Natural killer cell treated with Interleukin-12 subunit alpha and Interleukin-12 subunit beta and Interleukin-15 and Interleukin-18, amount 100 ng/mL, for 72 hours (primary cell): Measurements from ENCODE around the gene LAMA3. TPM values are rescaled to one million over a fixed set of nuclear protein-coding genes. Genes with fewer than 3 reads are reported as not detected.
"Not testable (repeated sequence)": the region's sequence is repeated elsewhere in the genome, so short reads cannot be mapped to it uniquely, and the experiment has no call there.

Experiments
- ATAC-seq, 2 donors: fragments of 150-1000 bp; cut with Tn5 transposase in 1 of 2; sonication (Bioruptor Pico), chemical (Tn5 transposase) in 1 of 2; 2 replicates each; pipeline ENCODE4 v1.10.0; 2021
- DNase-seq: peaks from one replicate; pipeline ENCODE4 v3.0.0; 2022; ENCODE audit warnings: low spot score
- H3K27ac Mint-ChIP-seq, 2 donors: 1 replicate in 1 of 2; 2 replicates in 1 of 2; pipeline ENCODE4 v1.8.0; 2022; ENCODE audit warnings: mixed read lengths in 2 of 2, mild to moderate bottlenecking in 1 of 2, moderate library complexity in 1 of 2
- H3K27me3 Mint-ChIP-seq, 2 donors: 1 replicate in 1 of 2; 2 replicates in 1 of 2; pipeline ENCODE4 v1.8.0; 2022; ENCODE audit warnings: mixed read lengths in 2 of 2
- H3K36me3 Mint-ChIP-seq: one replicate; pipeline ENCODE4 v1.8.0; 2022; ENCODE audit warnings: mixed read lengths
- H3K4me1 Mint-ChIP-seq, 2 donors: 1 replicate in 1 of 2; 2 replicates in 1 of 2; pipeline ENCODE4 v1.8.0; 2022; ENCODE audit warnings: low read depth in 2 of 2, mixed read lengths in 2 of 2, mild to moderate bottlenecking in 1 of 2
- H3K4me3 Mint-ChIP-seq: one replicate; pipeline ENCODE4 v1.8.0; 2022; ENCODE audit warnings: mixed read lengths
- H3K9me3 Mint-ChIP-seq: 2 replicates; pipeline ENCODE4 v1.8.0; 2022; ENCODE audit warnings: mixed read lengths
- total RNA-seq, 2 donors: library from RNA; stranded (reverse); gene quantifications; one replicate each; pipeline ENCODE4 v1.2.3, GENCODE V29; 2022

The LAMA3 gene
- total RNA-seq, 2 donors from 2014 or later, result 0.10 to 0.11 TPM

DNA sequence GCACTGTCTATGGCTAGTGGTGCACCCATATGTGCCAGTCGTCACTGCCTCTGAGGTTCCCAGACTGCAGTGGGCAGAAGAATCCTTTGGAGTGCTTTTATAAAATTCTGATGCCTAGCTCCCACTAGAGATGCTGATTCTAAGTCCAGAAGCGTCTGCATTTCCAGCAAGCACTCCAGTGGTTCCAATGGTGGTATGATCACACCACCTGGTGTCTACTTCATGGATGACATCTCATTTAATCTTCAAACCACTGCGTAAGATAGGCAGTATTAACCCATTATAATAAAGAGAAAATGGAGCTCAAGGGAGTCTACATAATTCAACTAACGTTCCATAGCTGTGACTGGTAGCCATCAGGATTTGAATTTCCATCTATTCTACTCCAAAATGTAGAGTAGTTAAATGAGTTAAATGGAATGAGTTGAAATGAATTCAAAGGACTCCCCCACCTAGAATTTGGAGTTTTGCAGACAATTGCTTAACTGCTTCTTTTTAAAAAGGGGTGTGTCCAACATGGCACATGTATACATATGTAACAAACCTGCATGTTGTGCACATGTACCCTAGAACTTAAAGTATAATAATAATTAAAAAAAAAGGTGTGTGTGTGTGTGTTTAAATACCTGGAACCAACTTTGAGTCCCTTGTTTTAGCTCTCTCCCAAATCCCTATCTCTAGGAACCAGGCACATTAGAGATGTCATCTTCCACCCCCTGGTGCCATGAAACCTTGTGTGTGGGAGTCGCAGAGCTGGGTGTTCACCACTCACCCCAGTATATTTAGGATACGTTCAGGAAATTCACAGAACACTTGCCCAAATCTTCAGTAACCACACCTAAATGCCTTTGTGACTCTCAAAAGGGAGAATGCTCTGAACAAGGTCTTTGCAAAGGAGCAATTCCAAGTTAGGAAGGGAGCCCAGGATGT lies 14.1 kb downstream of the LAMA3 start:
- DNase-seq, result no peak
- H3K27me3 Mint-ChIP-seq, result peaks cover 19 to 33% of the 10 kb centered on the region in 2 donors
- H3K9me3 Mint-ChIP-seq, result no peaks in the 10 kb centered on the region

GRCh38 chr18:23703987-23704384 lies 14.7 kb downstream of the LAMA3 start:
- H3K4me3 Mint-ChIP-seq, result no peak overlapping the region
- DNase-seq (no peak), ATAC-seq (no peak)
- no peak overlapping the region for H3K27ac Mint-ChIP-seq
- H3K9me3 Mint-ChIP-seq, result no peaks in the 10 kb centered on the region
- H3K36me3 Mint-ChIP-seq, result no peaks in the 10 kb centered on the region
- no peaks in the 10 kb centered on the region for H3K4me1 Mint-ChIP-seq
- peaks cover 19 to 26% of the 10 kb centered on the region in 2 donors for H3K27me3 Mint-ChIP-seq

More for the DNA sequence above, 14.1 kb downstream of the LAMA3 start:
- no peak overlapping the region for H3K27ac Mint-ChIP-seq
- H3K4me1 Mint-ChIP-seq, result no peaks in the 10 kb centered on the region
- peak in 1 of 2 donors; percentile 20 for ATAC-seq
- H3K36me3 Mint-ChIP-seq, result no peaks in the 10 kb centered on the region
- H3K4me3 Mint-ChIP-seq, result no peak overlapping the region

- H3K4me1 Mint-ChIP-seq, result no peaks in the 10 kb centered on the region
- no peaks in the 10 kb centered on the region for H3K9me3 Mint-ChIP-seq
- ATAC-seq (no peak), DNase-seq (no peak)
- H3K27me3 Mint-ChIP-seq, result peaks cover 21 to 24% of the 10 kb centered on the region in 2 donors
- H3K27ac Mint-ChIP-seq, result no peak overlapping the region
- H3K4me3 Mint-ChIP-seq, result no peak overlapping the region
- H3K36me3 Mint-ChIP-seq, result no peaks in the 10 kb centered on the region
These were observed 15.6 kb downstream of the LAMA3 start for GRCh38 chr18:23704806-23705205.

DNA sequence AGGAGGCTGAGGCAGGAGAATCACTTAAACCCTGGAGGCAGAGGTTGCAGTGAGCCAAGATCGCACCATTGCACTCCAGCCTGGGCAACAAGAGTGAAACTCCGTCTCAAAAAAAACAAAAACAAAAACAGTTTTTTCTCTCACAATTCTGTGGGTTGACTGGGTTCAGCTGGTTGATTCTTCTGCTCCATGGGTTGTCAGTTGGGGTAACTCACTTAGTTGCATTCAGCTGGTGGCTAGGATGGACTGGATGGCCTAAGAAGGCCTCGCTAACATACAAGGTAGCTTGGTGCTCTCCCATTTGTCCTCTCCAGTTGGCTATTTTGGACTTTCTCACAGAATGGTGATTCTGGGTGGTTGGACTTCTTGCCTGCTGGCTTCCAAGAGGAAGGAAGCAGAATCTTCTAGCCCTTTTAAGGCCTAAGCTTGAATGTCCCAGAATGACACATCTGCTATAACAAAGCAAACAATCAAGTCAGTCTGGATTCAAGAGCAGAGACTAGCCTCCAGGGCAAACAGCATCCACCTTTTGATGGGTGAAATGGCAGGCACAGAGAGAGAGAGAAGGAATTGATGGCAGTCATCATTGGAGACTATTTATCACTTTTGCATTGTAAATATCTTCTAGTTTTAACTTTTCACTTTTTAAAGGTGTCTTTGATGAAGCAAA lies 17.9 kb downstream of the LAMA3 start:
- ATAC-seq (no peak), DNase-seq (no peak)
- Mint-ChIP-seq H3K9me3 (no peaks in the 10 kb centered on the region), H3K36me3 (no peaks in the 10 kb centered on the region), H3K4me1 (no peaks in the 10 kb centered on the region), H3K27ac (no peak overlapping the region), H3K4me3 (no peak overlapping the region), H3K27me3 (peaks cover 9 to 12% of the 10 kb centered on the region in 2 donors)

DNA sequence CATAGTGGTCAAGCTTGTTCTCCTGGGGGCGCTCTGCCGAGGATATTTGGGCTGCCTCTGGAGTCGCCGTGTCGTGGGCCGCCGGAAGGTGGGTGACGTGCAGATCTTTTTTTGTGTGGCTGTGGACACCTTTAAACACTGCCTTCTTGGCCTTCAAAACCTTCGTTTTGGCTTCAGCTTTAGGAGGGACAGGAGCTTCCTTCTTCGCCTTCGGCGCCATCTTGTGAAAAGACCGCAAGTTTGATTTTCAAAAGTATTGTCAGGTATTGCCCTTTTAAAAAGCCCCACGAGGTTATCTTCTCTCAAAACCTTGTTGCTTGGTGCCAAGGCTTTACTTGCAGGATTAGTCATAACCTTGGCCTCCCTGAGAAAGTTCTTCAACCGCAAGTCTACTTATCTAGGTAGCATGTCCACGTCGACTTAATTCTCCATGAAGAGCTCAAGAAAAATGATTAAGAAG lies 20.8 kb downstream of the LAMA3 start:
- Mint-ChIP-seq H3K4me3 (no peak overlapping the region), H3K27ac (no peak overlapping the region), H3K36me3 (no peaks in the 10 kb centered on the region), H3K4me1 (peaks cover 7 to 11% of the 10 kb centered on the region in 2 donors), H3K9me3 (no peaks in the 10 kb centered on the region), H3K27me3 (peaks cover 2 to 6% of the 10 kb centered on the region in 2 donors)
- ATAC-seq, result no peak
- DNase-seq, result no peak

GRCh38 chr18:23710946-23711345 lies 21.7 kb downstream of the LAMA3 start:
- no peak overlapping the region for H3K27ac Mint-ChIP-seq
- peaks cover 7 to 11% of the 10 kb centered on the region in 2 donors for H3K4me1 Mint-ChIP-seq
- DNase-seq (no peak), ATAC-seq (no peak)
- no peak overlapping the region for H3K4me3 Mint-ChIP-seq
- H3K27me3 Mint-ChIP-seq, result peaks cover 2 to 6% of the 10 kb centered on the region in 2 donors
- no peaks in the 10 kb centered on the region for H3K9me3 Mint-ChIP-seq
- no peaks in the 10 kb centered on the region for H3K36me3 Mint-ChIP-seq

DNA sequence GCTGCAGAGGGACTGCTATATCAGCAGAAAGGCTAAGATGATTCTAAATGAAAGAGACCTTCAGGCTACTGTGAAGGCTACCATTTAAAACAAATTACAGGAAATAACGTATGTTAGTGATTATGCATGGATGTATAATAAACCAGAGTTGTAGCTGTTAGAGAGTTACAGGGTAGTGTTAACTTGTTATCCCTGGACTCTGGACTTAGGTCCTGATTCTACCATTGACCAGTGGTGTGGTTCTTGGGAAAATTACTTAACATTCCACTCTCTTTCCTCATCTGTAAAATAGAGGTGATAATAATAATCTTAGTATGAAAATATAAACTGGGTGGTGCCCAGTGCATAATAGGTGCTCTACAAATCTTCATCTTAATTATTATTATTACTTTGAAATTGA lies 22.2 kb downstream of the LAMA3 start:
- Mint-ChIP-seq H3K4me3 (no peak overlapping the region), H3K36me3 (no peaks in the 10 kb centered on the region), H3K4me1 (peaks cover 7 to 11% of the 10 kb centered on the region in 2 donors), H3K27me3 (peaks cover 2 to 6% of the 10 kb centered on the region in 2 donors), H3K9me3 (no peaks in the 10 kb centered on the region), H3K27ac (no peak overlapping the region)
- DNase-seq (no peak), ATAC-seq (no peak)

- peaks cover 7 to 11% of the 10 kb centered on the region in 2 donors for H3K4me1 Mint-ChIP-seq
- H3K36me3 Mint-ChIP-seq, result no peaks in the 10 kb centered on the region
- ATAC-seq, result peak; percentile 43 to 57
- no peaks in the 10 kb centered on the region for H3K9me3 Mint-ChIP-seq
- H3K27ac Mint-ChIP-seq, result no peak overlapping the region
- peaks cover 2 to 6% of the 10 kb centered on the region in 2 donors for H3K27me3 Mint-ChIP-seq
- H3K4me3 Mint-ChIP-seq, result no peak overlapping the region
- no peak for DNase-seq
These were observed 23.2 kb downstream of the LAMA3 start for GRCh38 chr18:23712445-23712844.

- Mint-ChIP-seq H3K36me3 (no peaks in the 10 kb centered on the region), H3K4me1 (peaks cover 7 to 11% of the 10 kb centered on the region in 2 donors), H3K9me3 (no peaks in the 10 kb centered on the region), H3K27ac (no peak overlapping the region), H3K4me3 (no peak overlapping the region), H3K27me3 (peaks cover 2 to 4% of the 10 kb centered on the region in 2 donors)
- ATAC-seq (no peak), DNase-seq (no peak)
These were observed 25.3 kb downstream of the LAMA3 start for GRCh38 chr18:23714576-23714975.

DNA sequence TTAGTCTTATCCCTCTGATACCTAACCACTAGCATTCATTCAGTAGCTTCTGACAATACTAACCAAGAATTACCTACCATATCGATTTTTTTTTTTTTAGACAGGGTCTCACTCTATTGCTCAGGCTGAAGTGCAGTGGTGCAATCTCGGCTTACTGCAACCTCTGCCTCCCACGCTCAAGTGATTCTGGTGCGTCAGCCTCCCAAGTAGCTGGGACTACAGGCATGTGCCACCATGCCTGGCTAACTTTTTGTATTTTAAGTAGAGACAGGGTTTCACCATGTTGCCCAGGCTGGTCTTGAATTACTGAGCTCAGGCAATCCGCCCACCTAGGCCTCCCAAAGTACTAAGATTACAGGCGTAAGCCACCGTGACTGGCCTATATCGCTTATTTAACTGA lies 26.8 kb downstream of the LAMA3 start:
- H3K4me3 Mint-ChIP-seq, DNase-seq, ATAC-seq, H3K36me3 Mint-ChIP-seq, H3K9me3 Mint-ChIP-seq, H3K27me3 Mint-ChIP-seq, H3K27ac Mint-ChIP-seq: not testable (repeated sequence)
- peaks cover 7 to 11% of the 10 kb centered on the region in 2 donors for H3K4me1 Mint-ChIP-seq

DNA sequence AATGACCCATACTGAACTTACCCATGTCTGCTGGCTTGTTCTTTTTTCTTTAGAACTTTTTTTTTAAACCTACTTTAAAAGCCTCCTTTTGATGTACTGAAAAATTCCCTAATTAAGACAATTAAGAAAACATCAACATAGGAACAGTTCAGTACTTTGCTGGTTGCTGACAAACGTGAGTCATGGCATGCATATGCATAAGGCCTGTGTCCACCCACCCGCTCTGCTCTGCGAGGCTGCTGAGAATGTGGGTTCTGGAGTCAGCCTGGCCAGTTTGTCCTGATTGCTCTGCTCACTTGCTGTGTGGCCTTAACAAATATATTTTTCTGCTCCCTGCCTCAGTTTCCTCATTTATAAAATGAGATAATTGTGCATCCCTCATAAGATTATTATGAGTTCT lies 27.3 kb downstream of the LAMA3 start:
- Mint-ChIP-seq H3K27me3 (peaks cover 4 to 7% of the 10 kb centered on the region in 2 donors), H3K4me3 (no peak overlapping the region)

DNA sequence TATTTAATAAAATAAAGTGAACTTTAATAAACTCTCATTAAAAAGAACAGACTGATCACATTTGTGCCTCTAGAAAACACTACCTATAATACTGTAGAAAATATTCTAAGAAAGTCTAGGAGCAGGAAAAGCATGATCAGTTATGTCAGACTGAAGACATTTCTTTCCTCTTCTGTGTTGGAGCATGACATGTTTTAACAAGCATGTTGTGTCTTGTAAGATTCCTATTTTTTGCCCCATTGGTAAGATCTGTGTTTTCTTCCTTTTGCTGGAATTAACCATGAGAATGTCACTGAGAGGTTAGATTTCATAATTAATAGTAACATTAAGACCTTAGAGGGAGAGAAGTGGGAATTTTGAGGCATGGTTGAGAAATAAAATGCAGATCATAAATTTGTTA lies 27.7 kb downstream of the LAMA3 start:
- Mint-ChIP-seq H3K4me1 (peaks cover 7 to 11% of the 10 kb centered on the region in 2 donors), H3K36me3 (no peaks in the 10 kb centered on the region), H3K4me3 (no peak overlapping the region), H3K27me3 (peaks cover 8 to 11% of the 10 kb centered on the region in 2 donors), H3K27ac (no peak overlapping the region), H3K9me3 (no peaks in the 10 kb centered on the region)
- ATAC-seq, result no peak
- no peak for DNase-seq

More for the DNA sequence above, 27.3 kb downstream of the LAMA3 start:
- no peak for DNase-seq
- no peak overlapping the region for H3K27ac Mint-ChIP-seq
- no peaks in the 10 kb centered on the region for H3K36me3 Mint-ChIP-seq
- H3K9me3 Mint-ChIP-seq, result no peaks in the 10 kb centered on the region
- peaks cover 7 to 11% of the 10 kb centered on the region in 2 donors for H3K4me1 Mint-ChIP-seq
- ATAC-seq, result no peak

- Mint-ChIP-seq H3K4me3 (no peak overlapping the region), H3K27me3 (peaks cover 18 to 24% of the 10 kb centered on the region in 2 donors), H3K9me3 (no peaks in the 10 kb centered on the region), H3K36me3 (no peaks in the 10 kb centered on the region), H3K4me1 (peaks cover 0 to 1% of the 10 kb centered on the region in 2 donors), H3K27ac (no peak overlapping the region)
- no peak for DNase-seq
- ATAC-seq, result peak in 1 of 2 donors; percentile 59
These were observed 29.0 kb downstream of the LAMA3 start for GRCh38 chr18:23718243-23718720.

GRCh38 chr18:23718731-23719130 lies 29.5 kb downstream of the LAMA3 start:
- Mint-ChIP-seq H3K27ac (no peak overlapping the region), H3K4me1 (no peaks in the 10 kb centered on the region), H3K27me3 (peaks cover 21 to 27% of the 10 kb centered on the region in 2 donors), H3K9me3 (no peaks in the 10 kb centered on the region), H3K4me3 (no peak overlapping the region), H3K36me3 (no peaks in the 10 kb centered on the region)
- no peak for DNase-seq
- ATAC-seq, result no peak
